HG03558 (cell line): ENCODE measurements around the gene APPBP2.
"Not testable (repeated sequence)": the region's sequence is repeated elsewhere in the genome, so short reads cannot be mapped to it uniquely, and the experiment has no call there.

Source experiments
- ATAC-seq: cut with Tn5 transposase; IDR thresholded peaks from one replicate; pipeline ENCODE4 v1.9.1; 2021; ENCODE audit warnings: moderate number of reproducible peaks; ENCODE audit not compliant: unreplicated experiment; ENCODE audit errors: extremely low read depth

The APPBP2 gene

GRCh38 chr17:60506312-60506711, 19.7 kb downstream of the APPBP2 start:
- no peak for ATAC-seq

DNA sequence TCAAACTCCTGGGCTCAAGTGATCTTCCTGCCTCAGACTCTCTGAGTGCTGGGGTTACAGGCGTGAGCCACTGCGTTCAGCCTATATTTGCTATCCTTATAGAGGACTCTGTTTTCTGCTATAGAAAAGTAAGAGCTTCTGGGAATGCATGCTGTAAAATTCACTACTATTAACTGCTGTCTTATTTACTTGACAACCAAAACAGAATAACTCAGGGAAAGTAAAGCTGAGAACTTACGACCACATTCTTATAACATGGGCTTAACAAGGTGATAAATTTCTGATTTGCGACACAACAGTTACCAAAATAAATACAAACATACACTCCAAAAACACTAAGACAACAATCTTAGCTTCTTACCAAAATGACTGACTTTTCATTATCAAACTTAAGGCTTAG, 23.9 kb downstream of the APPBP2 start:
- ATAC-seq: no peak

- ATAC-seq: no peak
These were observed 24.5 kb downstream of the APPBP2 start for GRCh38 chr17:60501589-60501988.

DNA sequence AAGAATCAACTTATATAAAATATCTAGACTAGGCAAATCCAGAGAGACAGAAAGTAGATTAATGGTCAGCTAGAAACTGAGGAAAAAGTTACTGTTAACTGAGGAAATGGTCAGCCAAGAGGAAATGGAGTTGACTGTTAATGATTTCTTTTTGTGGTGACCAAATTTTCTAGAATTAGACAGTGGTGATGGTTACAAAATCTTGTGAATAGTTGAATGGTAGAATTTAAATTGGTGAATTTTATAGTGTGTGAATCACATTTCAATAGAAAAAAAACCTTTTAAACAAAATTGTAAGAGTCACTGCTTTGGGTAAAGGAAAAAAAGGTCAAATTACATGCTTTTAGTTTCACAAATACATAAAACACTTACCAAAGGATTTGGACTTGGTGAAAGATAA, 30.0 kb downstream of the APPBP2 start:
- no peak for ATAC-seq

DNA sequence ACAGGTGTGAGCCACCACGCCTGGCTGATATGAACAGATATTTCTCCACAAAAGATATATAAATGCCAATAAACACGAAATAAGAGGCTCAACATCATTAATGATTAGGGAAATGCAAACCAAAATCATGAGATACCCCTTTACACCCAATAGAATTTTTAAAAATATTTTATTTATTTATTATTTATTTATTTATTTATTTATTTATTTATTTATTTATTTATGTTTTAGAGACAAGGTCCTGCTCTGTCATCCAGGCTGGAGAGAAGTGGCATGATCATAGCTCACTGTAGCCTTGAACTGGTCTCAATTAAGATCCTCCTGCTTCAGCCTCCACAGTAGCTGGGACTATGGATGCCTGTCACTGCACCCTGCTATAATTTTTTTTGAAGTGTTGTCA, 30.8 kb downstream of the APPBP2 start:
- ATAC-seq: no peak

- no peak for ATAC-seq
These were observed 32.2 kb downstream of the APPBP2 start for GRCh38 chr17:60493847-60494321.

DNA sequence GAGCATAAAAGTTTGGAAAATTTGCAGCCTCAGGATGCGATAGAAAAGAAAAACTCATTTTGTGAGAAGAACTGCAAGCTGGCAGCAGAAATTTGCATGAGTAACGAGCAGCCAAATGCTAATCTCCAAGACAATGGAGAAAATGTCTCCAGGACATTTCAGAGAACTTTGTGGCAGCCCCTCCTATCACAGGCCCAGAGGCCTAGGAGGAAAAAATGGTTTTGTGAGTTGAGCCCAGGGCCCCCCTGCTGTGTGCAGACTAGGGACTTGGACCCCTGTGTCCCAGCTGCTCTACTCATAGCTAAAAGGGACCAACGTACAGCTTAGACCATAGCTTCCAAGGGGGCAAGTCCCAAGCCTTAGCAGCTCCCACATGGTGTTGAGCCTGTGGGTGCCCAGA, 34.3 kb downstream of the APPBP2 start:
- no peak for ATAC-seq

- not testable (repeated sequence) for ATAC-seq
These were observed 35.4 kb downstream of the APPBP2 start for GRCh38 chr17:60490594-60490993.

DNA sequence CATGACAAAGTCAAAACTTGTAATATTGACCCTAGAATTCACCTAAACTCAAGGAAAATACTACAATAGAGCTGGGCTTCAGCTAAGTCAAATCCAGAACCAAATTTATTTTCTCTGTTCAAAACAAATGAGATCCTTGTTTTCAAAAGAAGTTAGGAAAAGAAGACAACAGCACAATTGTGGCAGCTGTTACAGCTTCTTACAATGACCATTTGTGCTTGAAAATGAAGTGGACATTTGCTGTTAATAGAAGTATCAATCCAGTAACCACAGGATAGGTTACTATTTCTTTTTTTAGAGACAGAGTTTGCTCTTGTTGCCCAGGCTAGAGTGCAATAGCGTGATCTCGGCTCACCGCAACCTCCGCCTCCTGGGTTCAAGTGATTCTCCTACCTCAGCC, 44.4 kb downstream of the APPBP2 start:
- ATAC-seq: no peak

GRCh38 chr17:60473788-60474187, 52.3 kb downstream of the APPBP2 start:
- no peak for ATAC-seq

DNA sequence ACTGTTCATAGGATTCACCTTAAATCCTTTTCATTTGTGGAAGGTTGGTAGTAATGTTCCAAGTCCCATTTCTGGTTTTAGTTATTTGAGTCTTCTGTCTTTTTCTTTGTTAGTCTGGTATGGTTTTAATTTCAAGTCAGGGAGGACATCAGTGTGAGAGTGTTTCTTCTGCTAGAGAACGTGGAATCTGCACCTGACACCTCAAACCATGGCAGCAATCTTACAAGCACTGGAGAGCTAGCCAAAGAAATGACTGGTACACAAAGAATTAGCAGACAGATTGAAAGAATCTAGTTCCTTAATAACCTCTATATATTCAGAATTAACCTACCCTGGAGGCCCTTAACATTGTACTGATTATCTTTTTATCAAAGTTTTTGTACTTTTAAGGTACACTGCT, 53.6 kb downstream of the APPBP2 start:
- ATAC-seq: no peak

GRCh38 chr17:60471451-60471850, 54.6 kb downstream of the APPBP2 start:
- ATAC-seq: no peak

- ATAC-seq: no peak
These were observed 57.7 kb downstream of the APPBP2 start for GRCh38 chr17:60468371-60468770.

GRCh38 chr17:60464343-60464742, 61.7 kb downstream of the APPBP2 start:
- ATAC-seq: no peak

GRCh38 chr17:60463157-60463835, 62.7 kb downstream of the APPBP2 start:
- no peak for ATAC-seq

DNA sequence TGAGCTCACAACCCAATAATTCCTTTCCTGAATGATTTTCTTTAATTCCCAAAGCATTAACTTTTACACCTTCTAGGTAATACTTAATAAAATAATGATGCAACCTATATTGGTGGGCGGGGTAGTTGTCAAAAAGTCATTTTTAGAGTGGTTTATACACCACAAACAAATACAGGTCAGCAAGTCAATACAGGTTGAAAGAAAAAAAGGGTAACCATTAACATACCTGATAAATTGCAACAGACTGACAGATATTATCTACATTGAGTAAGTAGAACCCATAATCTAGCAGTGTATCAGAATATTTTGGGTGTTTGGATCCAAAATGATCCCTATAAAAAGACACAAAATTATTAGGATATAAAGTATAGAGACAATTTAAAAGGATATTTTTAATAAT, 64.5 kb downstream of the APPBP2 start:
- ATAC-seq: no peak

GRCh38 chr17:60457148-60457547, 68.9 kb downstream of the APPBP2 start:
- no peak for ATAC-seq

- no peak for ATAC-seq
These were observed 70.7 kb downstream of the APPBP2 start for GRCh38 chr17:60455378-60455777.

- no peak for ATAC-seq
These were observed 74.1 kb downstream of the APPBP2 start for GRCh38 chr17:60451965-60452364.

GRCh38 chr17:60451071-60451470, 75.0 kb downstream of the APPBP2 start:
- no peak for ATAC-seq

GRCh38 chr17:60447375-60447774, 78.7 kb downstream of the APPBP2 start:
- no peak for ATAC-seq

GRCh38 chr17:60445144-60445543, 80.9 kb downstream of the APPBP2 start:
- ATAC-seq: no peak
